GM23338 (cell line): ENCODE measurements around the gene MAPT.

Source experiments
- EZH2 ChIP-seq: fragments of 200-600 bp; sonication (generic); IDR thresholded peaks from one replicate; pipeline ENCODE4 v1.8.0; 2017; ENCODE audit warnings: antibody characterized with exemption, mild to moderate bottlenecking, low read depth; ENCODE audit not compliant: unreplicated experiment
- POLR2AphosphoS5 ChIP-seq: IDR thresholded peaks from 2 replicates; pipeline ENCODE4 v1.6.1; 2016; ENCODE audit warnings: antibody characterized with exemption, low read depth
- ZNF331 ChIP-seq: fragments of 250-450 bp; sonication (Bioruptor Pico); IDR thresholded peaks from 2 replicates; pipeline ENCODE4 v1.5.0; 2020; ENCODE audit warnings: low read depth, mild to moderate bottlenecking, moderate library complexity
- TF ChIP-seq, protein P1 (sequence below), 2 experiments: fragments of 200-600 bp in 1 of 2; sonication (generic) in 1 of 2; conservative IDR thresholded peaks; 2 replicates each; pipeline versions ENCODE4 v1.5.1 to v1.6.1; 2016 to 2017; ENCODE audit warnings: antibody characterized with exemption in 2 of 2, low read depth in 2 of 2, mild to moderate bottlenecking in 2 of 2, moderate library complexity in 1 of 2
- TF ChIP-seq, protein P2 (sequence below): IDR thresholded peaks from 2 replicates; pipeline ENCODE4 v1.6.1; 2016; ENCODE audit warnings: antibody characterized with exemption

DNA sequence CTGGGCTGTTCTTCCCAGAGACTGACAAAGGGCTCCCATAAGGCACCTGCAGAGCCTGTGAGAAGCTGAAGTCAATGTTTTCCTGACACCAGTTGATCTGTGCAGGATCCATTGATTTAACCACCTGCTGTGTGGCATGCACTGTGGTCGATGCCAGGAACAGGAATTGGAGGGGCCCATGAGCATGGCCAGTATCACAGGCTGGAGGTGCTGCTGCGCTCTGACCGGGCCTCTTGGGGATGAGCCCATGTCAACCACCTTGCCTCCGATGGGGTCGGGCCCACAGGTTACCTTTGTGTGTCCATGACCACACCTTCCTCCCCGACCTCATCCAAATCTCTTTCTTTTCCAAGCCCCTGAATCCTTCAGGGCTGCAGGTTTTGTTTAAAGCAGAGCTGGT is 86.5 kb downstream of the MAPT start:
- TF ChIP-seq, protein P1, sequence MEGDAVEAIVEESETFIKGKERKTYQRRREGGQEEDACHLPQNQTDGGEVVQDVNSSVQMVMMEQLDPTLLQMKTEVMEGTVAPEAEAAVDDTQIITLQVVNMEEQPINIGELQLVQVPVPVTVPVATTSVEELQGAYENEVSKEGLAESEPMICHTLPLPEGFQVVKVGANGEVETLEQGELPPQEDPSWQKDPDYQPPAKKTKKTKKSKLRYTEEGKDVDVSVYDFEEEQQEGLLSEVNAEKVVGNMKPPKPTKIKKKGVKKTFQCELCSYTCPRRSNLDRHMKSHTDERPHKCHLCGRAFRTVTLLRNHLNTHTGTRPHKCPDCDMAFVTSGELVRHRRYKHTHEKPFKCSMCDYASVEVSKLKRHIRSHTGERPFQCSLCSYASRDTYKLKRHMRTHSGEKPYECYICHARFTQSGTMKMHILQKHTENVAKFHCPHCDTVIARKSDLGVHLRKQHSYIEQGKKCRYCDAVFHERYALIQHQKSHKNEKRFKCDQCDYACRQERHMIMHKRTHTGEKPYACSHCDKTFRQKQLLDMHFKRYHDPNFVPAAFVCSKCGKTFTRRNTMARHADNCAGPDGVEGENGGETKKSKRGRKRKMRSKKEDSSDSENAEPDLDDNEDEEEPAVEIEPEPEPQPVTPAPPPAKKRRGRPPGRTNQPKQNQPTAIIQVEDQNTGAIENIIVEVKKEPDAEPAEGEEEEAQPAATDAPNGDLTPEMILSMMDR (conservative IDR thresholded peaks at IDR 0.05; ENCODE audit: low read depth in 2 of 2) = no peak
- TF ChIP-seq, protein P2, sequence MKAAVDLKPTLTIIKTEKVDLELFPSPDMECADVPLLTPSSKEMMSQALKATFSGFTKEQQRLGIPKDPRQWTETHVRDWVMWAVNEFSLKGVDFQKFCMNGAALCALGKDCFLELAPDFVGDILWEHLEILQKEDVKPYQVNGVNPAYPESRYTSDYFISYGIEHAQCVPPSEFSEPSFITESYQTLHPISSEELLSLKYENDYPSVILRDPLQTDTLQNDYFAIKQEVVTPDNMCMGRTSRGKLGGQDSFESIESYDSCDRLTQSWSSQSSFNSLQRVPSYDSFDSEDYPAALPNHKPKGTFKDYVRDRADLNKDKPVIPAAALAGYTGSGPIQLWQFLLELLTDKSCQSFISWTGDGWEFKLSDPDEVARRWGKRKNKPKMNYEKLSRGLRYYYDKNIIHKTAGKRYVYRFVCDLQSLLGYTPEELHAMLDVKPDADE = no peak
- TF ChIP-seq EZH2 = no peak
- no peak for TF ChIP-seq POLR2AphosphoS5
- TF ChIP-seq ZNF331 (CRISPR knock-in tag) = no peak
